ENCODE results near the gene SLFN12L.
A peak's percentile ranks its signal among the peaks of the same experiment; 100 is the strongest.
"Not testable (repeated sequence)": the region's sequence is repeated elsewhere in the genome, so short reads cannot be mapped to it uniquely, and the experiment has no call there.

SLFN12L gene

DNA sequence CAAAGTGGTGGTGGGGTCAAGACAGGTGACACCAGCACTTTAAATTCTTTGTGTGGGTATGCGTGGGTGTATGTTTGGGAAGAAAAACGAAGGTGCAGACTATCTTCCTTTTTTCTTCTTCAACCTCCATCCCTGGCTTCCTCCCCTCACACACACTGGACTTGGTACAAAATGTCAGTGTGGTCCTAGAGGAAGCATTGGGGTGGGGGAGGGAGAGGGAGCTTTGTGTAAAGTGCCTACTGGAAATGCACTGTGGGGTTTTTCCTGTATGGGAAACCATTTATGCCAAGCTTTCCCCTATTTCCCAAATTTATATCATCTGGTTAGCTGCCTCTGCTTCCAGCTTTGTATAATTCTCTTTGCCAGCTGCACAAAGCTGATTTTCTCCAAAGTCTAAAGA, 44.4 kb downstream of the SLFN12L start:
- no peak for DNase-seq

DNA sequence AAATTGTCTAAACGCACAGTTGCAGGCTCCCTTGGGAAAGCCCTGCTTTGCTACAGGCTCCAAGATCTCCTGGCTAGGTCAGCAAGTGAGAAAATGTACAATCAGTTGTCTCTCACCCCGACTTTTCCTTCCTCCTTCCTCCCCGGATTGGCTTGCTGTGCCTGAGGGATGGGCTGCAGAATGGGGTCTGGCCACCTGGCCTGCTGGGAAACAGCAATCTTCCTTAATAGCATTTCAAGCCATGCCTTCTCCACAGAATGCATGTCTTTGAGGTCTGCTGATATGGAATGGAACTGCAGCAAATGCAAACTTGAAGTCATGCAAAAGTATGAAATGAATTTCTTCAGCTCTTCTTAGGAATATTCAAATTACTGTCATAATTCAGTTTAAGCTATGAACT, 46.1 kb downstream of the SLFN12L start:
- DNase-seq: no peak

DNA sequence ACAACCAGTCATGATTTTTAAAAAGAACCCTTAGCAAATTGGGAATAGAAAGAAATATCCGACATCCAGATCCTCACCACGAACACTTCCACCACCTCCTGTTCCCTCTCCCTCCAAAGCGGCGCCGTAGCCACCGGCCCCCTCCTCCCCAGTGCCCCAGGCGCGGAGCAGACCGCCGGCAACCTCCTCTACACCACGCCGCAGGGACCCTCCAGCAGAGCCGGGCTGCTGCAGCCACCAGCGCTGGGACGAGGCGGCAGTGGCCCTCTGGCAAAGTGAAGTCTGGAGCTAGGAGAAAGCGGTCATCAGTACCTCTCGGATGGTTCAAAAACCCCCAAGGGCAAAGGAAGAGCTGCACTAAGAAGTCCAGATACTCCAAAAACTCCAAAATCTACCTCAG, 47.5 kb downstream of the SLFN12L start:
- DNase-seq: no peak

DNA sequence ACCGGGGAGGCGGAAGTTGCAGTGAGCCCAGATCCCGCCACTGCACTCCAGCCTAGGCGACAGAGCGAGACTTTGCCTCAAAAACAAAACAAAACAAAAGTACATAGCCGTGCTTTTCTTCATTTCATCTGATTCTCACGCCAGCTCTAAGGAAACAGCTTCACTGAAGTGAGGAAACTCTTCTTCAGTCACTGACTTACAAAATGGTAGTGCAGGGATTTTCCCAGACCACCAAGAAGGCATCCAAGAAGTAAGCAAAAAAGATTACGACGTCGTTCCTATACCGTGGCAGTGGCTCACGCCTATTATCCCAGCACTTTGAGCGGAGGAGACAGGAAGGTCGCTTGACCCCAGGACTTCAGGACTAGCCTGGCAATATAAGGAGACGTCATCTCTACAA, 48.5 kb downstream of the SLFN12L start:
- DNase-seq: no peak

DNA sequence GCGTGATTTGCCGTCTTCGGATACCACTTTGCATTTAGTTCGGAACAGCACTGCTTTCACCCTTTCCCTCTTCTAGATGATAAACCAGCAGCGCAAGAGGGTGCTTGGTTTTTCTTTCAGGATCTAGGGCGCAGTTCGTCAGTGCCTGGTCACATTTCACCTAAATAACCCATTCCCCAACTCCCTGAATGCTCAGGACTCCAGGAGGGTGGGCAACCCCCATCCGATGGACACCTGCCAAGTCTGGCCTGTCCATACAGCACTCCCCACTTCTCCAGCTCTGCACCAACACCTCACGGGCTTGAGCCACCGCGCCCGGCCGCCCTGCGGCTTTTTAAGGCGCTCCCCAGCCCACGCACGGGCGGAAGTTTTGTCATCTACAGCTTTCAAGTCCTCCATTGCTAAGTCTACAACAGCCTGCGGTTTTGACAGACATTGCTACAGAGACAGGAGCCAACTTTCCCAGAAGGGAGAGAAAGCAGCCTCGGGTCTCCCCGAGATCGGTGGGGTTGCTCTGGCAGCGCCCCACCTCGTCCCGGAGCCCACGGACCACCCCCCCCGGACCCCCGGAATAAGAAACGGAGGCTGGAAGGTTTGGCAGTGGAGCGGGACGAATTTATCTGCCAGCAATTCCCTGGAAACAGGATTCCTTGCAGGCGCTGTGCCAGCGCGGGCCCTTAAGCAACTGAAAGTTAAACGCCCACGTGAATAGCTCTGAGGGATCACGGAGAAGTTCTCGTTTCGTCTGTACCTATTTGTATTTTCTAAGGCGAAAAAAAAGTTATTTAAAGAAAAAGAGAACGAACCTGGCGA, 50.4 kb downstream of the SLFN12L start:
- peak; percentile 87 for DNase-seq

DNA sequence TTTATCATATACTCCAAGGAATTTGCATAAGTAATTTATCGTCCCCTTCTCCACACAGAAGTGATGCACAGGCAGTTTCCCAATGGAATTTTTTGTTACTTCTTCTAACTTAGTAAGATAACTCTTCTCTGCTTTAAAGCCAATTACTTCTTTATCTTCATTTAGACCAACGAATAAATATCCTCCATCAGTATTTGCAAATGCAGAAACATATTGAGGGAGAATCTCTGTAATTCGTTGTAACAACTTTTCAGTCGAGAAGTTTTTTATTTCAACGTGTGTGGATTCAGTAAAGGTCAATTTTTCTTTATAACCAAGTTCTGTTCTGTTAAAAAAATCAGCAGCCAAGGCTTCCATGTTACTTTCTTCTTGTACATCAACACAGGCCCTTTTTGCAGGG, 58.2 kb downstream of the SLFN12L start:
- DNase-seq: no peak

DNA sequence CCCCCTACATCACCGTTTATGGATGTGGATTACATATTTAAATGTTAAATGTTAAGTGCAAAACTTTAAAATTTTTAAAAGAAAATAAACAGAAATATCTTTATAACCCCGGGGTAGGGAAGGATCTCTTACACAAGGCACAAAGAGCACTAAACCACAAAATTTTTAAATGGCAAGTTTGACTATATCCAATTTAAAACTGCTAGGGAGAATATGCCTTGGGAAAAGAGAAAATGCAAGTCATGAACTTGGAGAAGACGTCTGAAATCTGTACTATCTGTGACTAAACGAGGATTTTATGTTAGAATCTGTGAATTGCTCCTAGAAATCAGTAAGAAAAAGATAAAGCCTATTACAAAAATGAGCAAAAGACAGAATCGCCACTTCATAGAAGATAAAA, 60.2 kb downstream of the SLFN12L start:
- no peak for DNase-seq

DNA sequence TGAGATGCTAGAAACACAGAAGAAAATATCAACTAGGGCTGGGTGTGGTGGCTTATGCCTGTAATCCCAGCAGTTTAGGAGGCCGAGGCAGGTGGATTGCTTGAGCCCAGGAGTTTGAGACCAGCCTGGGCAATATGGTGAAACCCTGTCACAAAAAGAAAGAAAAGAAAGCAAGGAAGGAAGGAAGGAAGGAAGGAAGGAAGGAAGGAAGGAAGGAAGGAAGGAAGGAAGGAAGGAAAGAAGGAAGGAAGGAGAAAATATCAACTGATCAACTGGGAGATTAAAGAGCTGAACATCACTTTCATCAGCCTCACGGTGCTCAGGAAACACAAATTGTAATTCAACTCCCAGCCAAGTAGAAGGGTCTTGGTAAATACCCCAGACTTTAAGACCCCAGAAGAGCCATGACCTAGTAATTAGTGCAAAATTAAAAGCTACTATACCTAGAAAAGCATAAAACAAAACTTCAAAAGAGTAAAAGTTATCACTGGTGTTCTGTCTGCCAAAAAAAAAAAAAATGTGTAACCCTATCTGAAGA, 61.1 kb downstream of the SLFN12L start:
- DNase-seq: no peak

DNA sequence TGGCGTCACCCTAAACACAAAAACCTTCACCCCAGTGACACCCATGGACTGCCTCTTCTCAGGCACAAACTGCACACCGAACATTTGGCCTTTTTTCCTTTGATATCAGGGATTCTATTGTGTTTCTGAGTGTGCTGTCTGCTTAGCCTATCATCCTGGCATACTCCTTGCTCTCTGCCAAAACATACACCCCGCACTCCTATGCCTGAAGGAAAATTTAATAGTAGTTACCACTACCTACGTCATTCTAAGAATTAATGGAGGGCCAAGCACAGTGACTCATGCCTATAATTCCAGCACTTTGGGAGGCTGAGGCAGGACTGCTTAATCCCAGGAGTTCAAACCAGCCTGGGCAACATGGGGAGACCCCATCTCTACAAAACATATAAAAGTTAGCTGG, 69.0 kb downstream of the SLFN12L start:
- DNase-seq: no peak

DNA sequence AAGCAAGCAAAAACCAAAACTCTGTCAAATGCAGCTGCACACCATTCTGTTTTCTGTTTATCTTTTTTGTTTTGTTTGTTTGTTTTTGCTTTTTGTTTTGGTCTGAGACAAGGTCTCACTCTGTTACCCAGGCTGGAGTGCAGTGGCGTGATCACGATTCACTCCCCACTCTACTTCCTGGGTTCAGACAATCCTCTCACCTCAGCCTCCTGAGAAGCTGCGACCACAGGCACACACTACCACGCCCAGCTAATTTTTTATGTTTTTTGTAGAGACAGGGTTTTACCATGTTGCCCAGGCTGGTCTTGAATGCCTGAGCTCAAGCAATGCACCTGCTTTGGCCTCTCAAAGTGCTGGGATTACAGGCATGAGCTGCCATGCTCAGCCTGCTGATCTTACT, 69.7 kb downstream of the SLFN12L start:
- peak; percentile 12 for DNase-seq

DNA sequence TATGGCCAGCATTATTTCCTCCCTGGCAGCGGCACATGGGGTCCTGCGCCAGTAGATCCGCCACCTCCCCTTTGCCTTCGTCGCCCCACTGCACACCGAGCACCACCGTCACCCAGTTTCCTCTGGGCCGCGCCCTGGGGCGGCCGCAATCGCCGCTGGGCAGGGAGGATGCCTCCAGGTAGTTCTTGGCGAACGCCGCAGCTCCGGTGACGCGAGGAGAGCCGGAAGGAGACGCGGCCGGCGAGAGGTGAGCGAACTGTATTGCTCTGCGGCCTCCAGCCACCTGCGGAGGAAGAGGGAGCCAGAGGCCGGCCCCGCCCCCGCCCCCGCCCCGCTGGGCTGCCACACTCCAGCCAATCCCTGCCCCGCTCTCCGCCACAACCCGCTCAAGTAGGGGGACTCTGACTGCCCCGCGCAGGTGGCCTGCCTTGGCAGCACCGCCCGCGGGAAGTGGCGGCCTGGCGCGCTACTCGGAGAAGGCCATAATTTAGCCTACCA, 77.1 kb downstream of the SLFN12L start:
- peak; percentile 57 for DNase-seq

DNA sequence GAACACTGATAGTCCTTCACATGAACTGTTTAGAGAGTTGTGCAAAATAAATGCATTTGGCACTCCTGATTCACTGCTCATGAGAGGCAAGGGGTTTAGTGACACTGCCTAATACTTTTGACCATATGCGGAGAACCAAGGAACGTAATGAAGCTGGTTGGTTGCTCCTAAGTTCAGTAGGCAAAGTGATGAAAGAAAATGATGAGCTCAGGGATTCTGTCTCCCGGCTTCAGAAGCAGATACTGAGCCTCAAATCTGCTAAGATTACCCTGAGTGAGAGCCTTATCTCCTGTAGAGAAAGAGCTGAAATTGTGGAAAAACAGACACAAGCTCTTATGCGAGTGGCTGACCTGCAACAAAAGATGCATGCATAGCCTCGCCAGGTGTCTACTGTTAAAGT, 83.4 kb downstream of the SLFN12L start:
- not testable (repeated sequence) for DNase-seq

DNA sequence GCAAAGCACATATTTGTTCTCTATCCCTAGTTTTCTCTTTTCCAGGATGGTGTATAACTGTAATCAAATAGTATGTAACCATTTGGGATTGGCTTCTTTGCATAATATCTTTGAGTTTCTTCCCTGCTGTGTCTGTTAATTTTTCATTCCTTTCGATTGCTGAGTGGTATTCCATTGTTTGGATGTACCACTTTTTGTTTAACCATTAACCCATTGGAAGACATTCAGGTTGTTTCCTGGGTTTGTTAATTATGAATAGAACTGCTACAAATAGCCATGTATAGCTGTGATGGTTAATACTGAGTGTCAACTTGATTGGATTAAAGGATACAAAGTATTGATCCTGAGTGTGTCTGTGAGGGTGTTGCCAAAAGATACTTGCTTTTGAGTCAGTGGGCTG, 84.3 kb downstream of the SLFN12L start:
- no peak for DNase-seq

DNA sequence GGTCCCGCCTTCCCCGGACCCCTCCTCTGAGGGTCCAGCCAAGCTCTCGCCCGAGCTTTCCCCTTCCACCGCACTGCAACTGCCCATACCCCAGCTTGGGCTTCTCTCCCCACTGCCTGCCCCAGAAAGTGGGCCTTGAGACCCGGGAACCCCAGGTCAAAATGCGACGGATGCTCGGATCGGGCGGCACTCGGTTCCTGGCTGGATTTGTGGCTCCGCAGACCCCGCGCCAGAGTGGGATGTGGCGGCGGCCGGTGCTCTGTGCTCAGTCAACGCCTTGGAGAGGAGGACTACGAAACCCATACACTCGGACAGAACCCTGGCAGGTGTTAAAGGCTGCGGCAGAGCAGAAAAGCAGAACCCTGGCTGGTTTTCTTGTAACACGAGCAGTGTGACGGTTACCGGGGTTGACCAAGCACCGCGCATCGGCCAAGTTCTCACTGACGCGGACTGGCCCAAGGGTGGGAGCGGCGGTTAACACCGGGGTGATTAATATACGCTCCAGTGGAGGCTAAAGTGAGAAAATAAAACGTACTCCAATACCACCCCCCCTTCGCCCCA, 88.0 kb downstream of the SLFN12L start:
- no peak for DNase-seq

DNA sequence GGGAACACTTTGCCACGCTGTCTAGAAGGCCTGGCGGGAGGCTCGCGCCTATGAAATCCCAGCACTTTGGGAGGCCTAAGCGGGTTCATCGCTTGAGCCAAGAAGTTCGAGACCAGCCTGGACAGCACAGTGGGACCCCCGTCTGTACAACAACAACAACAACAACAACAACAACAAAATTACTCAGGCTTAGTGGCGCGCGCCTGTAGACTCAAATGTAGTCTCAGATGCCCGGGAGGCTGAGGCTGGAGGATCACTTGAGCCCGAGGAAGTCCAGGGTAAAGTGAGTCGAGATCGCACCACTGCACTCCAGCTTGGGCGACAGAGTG, 88.6 kb downstream of the SLFN12L start:
- no peak for DNase-seq

DNA sequence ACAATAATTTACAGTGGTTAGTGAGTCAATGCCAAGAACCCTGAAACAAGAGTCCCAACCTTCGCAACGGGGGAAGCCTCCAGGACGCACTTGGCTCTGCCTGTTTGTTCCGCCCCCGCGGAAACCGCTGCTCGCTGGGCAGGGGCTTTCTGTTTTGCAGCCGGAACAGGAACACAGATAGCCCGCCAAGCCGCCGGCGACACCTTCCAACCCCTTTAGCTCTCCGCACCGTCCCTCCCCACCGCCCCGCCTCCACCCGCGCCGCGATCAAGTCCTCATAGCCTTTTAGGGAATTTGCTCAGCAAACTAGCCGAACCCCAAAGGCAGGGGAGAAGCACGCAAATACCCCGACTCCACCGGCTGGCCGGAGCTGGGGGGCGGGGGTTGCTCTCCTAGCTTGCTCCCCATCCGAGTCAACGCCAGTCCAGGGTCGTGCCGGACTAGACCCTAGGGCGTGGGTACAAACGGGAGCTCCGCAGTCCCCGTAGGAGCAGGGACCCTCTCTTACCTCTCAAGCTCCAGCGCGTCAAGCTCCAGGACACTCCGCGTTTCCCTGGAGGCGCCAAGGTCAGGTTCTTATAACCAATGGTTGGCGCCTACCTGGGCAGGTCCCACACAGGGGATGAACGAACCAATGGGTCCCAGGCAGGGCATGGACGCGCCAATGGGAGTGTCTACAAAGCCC, 89.1 kb downstream of the SLFN12L start, which contains the start of gene SLFN13:
TSS of gene SLFN13 (minus strand) at position 553 of the 685 bp plus-strand sequence. CDS start 3,086 bp downstream, outside the sequence.
- peak; percentile 95 for DNase-seq

DNA sequence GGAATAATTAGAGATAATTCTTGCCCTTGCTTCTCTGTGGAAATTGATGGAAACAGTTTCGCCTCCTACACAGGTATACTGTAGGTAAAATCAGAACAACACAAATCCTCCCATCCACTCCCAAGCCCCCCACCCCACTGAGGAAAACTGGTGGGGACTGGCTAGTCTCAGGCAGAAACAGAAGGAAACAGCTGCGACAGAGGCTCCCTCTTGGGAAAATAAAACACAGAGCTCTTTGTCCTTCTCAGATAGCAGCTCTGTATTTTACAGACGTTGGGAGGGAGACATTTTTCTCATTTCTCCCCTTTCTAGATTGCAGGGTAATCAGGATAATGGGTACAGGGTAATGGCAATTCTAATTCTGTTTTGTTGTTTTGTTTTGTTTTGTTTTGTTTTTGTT, 90.0 kb downstream of the SLFN12L start:
- no peak for DNase-seq

DNA sequence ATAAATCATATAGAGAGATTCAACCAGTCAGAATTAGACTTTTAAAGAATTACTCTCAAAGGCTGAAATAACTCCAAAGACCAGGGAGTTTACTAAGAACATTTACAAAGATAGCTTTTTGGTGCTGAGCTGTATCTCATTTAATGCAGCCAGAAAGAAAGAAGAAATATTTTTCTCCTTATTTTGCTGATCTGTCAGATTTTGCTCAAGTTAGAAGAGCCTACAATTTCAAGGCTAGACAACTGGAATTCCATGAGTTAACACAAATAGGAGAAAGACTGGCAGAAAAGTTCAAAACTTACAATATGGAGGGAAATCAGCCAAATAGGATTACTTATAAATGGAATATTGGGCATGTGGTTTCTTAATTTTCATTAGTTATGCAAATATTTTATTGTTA, 99.0 kb downstream of the SLFN12L start:
- DNase-seq: no peak

DNA sequence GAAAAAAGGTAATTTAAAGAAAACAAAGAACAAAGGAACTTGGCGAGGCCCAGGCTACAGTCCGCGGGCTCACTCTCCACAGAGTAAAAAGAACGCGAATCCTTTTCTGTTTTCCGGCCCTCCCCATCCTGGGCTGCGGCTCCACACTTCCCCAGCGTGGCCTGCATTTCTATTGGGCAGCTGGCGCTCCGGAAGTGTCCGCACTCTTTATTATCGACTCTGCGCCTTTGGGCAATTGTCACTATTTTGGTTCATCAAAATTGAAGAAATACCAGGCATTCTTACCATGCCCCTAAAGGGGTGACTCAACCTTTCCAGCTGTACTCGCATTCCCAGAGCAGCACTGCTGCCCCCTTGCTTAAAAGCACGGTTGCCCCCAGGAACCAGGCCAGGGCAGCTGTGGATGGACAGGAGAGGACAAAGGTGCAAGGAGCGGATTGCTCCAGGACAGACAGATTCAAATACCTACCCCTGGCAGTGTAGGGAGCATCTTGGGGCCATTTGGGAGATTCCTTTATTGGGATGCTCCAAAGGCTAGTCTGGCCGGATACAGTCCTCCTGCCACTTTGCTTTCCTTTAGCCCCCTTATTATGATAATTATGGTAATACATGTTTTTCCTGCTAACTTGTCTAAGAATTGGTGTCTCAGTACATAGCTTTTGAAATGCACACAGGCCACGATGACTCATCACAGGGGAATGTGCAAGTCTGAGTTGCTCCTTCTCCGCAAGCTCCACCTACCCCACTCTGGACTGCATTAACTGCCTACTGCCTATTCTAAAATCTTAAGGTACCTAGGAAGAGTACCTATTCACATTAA, 104.2 kb downstream of the SLFN12L start:
- peak; percentile 88 for DNase-seq

DNA sequence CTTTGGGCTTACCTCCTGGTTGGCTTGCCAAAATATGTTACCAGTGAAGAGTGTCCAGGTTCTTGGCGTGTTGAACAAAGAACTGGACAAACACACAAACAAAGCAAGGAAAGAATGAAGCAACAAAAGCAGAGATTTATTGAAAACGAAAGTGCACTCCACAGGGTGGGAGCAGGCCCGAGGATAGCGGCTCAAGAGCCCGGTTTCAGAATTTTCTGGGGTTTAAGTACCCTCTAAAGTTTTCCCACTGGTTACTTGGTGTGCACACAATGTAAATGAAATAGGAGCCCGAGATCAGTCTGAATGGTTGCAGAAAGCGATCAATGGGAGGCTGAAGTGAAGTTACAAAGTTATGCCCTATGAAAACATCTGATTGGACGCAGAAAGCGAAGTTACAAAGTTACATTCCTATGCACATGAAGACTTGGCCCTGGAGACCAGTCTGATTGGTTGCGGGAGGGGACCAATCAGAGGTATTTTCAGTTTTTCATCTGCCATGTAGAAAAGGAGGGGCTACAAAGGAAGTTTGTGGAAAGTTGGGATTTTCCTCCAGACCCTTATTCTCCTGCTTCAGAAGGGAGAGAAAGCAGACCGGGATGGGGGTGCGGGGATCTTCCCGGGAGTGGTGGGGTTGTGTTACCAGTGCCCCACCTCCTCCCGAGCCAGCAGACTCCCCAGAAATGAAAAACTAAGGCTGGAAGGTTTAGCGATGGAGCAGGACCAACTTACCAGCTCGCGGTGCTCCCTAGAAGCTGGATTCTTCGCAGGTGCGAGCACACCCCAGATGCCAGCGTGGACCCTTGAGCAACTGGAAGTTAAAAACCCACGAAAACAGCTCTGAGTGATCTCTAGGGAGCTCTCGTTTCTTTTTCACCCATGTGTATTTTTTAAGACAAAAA, 105.1 kb downstream of the SLFN12L start, which contains the start of gene SLFN12:
TSS of gene SLFN12 (minus strand) at position 325 of the 899 bp plus-strand sequence. CDS start 9,472 bp downstream, outside the sequence.
- DNase-seq: peak; percentile 81

DNA sequence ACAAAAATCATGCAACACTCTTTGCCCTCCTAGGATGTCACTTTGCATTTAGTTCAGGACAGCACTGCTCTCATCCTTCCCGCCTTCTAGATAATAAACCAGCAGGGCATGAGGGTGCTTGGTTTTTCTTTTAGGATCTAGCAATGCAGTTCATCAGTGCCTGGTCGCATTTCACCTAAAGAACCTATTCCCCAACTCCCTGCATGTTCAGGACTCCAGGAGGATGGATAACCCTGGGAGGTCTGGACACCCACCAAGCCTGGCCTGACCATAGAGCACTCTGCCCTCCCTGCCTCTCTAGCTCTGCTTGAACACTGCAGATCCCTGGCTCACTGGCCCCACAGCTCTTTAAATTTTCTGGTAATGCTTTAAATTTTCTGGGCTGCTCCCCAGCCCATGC, 107.8 kb downstream of the SLFN12L start:
- no peak for DNase-seq

DNA sequence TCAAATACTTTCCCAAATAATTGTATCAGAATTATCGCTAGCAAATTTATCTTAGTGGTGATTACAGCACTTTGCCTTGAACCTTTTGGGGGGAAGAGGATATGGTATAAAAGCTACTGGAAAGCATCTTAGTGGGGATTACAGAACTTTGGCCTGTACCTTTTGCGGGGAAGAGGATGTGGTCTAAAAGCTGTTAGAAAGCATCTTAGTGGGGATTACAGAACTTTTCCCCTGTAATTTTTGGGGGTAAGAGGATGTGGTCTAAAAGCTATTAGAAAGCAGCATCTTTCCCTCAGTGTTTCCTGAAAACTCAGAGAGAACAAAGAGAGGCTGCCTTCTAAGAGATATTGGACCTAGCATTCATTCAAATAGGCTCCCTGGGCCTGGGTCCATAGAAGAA, 109.2 kb downstream of the SLFN12L start:
- DNase-seq: peak; percentile 10
